Liver (tissue), 9 donors: Measurements from ENCODE around the gene PACSIN2. TPM values are rescaled to one million over a fixed set of nuclear protein-coding genes. Genes with fewer than 3 reads are reported as not detected.

Source experiments
- DNase-seq: peaks from one replicate; pipeline ENCODE4 v3.0.0-alpha.2; 2017; ENCODE audit warnings: low spot score
- H3K27ac ChIP-seq, 2 donors: one replicate each; pipeline ENCODE4 v1.7.0; 2013; ENCODE audit warnings: inconsistent platforms in 2 of 2, low read length in 2 of 2, control low read depth in 1 of 2, low read depth in 1 of 2, mild to moderate bottlenecking in 1 of 2
- H3K27me3 ChIP-seq, 4 donors: one replicate each; pipeline versions ENCODE4 v1.6.1 to v1.7.0; 2013; ENCODE audit warnings: low read length in 3 of 4, inconsistent platforms in 1 of 4, mild to moderate bottlenecking in 1 of 4, moderate library complexity in 1 of 4; ENCODE audit not compliant: control insufficient read depth in 4 of 4, insufficient read depth in 4 of 4
- H3K36me3 ChIP-seq, 4 donors: one replicate each; pipeline versions ENCODE4 v1.6.1 to v1.7.0; 2013; ENCODE audit warnings: low read length in 3 of 4, mild to moderate bottlenecking in 3 of 4, low read depth in 1 of 4, moderate library complexity in 1 of 4; ENCODE audit not compliant: control insufficient read depth in 4 of 4, insufficient read depth in 3 of 4
- H3K4me1 ChIP-seq, 4 donors: one replicate each; pipeline versions ENCODE4 v1.6.1 to v1.7.0; 2013; ENCODE audit warnings: low read length in 3 of 4, mild to moderate bottlenecking in 3 of 4, moderate library complexity in 1 of 4; ENCODE audit not compliant: control insufficient read depth in 4 of 4, insufficient read depth in 4 of 4
- H3K4me3 ChIP-seq, 3 donors: one replicate each; pipeline versions ENCODE4 v1.6.1 to v1.7.0; 2013; ENCODE audit warnings: low read length in 3 of 3, control low read depth in 1 of 3, low read depth in 1 of 3, mild to moderate bottlenecking in 1 of 3
- H3K9ac ChIP-seq, 2 donors: one replicate each; pipeline ENCODE4 v1.7.0; 2013; ENCODE audit warnings: low read length in 2 of 2, mild to moderate bottlenecking in 2 of 2, moderate library complexity in 2 of 2, control low read depth in 1 of 2, low read depth in 1 of 2
- H3K9me3 ChIP-seq, 4 donors: one replicate each; pipeline versions ENCODE4 v1.6.1 to v1.7.0; 2013; ENCODE audit warnings: low read length in 3 of 4; ENCODE audit not compliant: control insufficient read depth in 4 of 4
- EGR1 ChIP-seq, 2 donors: IDR thresholded peaks; 2 replicates each; pipeline ENCODE4 v1.6.1; 2016 to 2018; ENCODE audit warnings: antibody characterized with exemption in 2 of 2, low read depth in 2 of 2
- FOXA1 ChIP-seq: IDR thresholded peaks from 2 replicates; pipeline ENCODE4 v1.6.1; 2016; ENCODE audit warnings: antibody characterized with exemption
- FOXA2 ChIP-seq: IDR thresholded peaks from 2 replicates; pipeline ENCODE4 v1.6.1; 2016; ENCODE audit warnings: antibody characterized with exemption
- GABPA ChIP-seq, 2 donors: IDR thresholded peaks in 1 of 2; conservative IDR thresholded peaks in 1 of 2; 2 replicates each; pipeline ENCODE4 v1.6.1; 2016; ENCODE audit warnings: antibody characterized with exemption in 2 of 2, mild to moderate bottlenecking in 1 of 2, moderate library complexity in 1 of 2
- HNF4A ChIP-seq, 2 donors: conservative IDR thresholded peaks; 2 replicates each; pipeline ENCODE4 v1.6.1; 2016; ENCODE audit warnings: antibody characterized with exemption in 2 of 2, mild to moderate bottlenecking in 2 of 2
- HNF4G ChIP-seq: IDR thresholded peaks from 2 replicates; pipeline ENCODE4 v1.6.1; 2016; ENCODE audit warnings: antibody characterized with exemption
- JUND ChIP-seq, 2 donors: IDR thresholded peaks; 2 replicates each; pipeline ENCODE4 v1.6.1; 2016; ENCODE audit warnings: antibody characterized with exemption in 2 of 2
- NR2F2 ChIP-seq: IDR thresholded peaks from 2 replicates; pipeline ENCODE4 v1.6.1; 2016; ENCODE audit warnings: antibody characterized with exemption
- RAD21 ChIP-seq, 2 donors: IDR thresholded peaks; 2 replicates each; pipeline ENCODE4 v1.6.1; 2016; ENCODE audit warnings: antibody characterized with exemption in 2 of 2, mild to moderate bottlenecking in 2 of 2
- SP1 ChIP-seq: IDR thresholded peaks from 2 replicates; pipeline ENCODE4 v1.6.1; 2018; ENCODE audit warnings: antibody characterized with exemption, mild to moderate bottlenecking
- TAF1 ChIP-seq: conservative IDR thresholded peaks from 2 replicates; pipeline ENCODE4 v1.6.1; 2016; ENCODE audit warnings: antibody characterized with exemption, mild to moderate bottlenecking
- WGBS: extraction: QIAGEN DNeasy Blood & Tissue Kit; methylation state at CpG from one replicate; pipeline ENCODE4 v1.1.7; 2013; 5-methylcytosine and 5-hydroxymethylcytosine counted together
- polyA plus RNA-seq, 2 donors: library from polyadenylated mRNA; stranded (reverse) in 1 of 2; unstranded in 1 of 2; fragments of 200-250 nt in 1 of 2; fragments of >200 nt in 1 of 2; fragmentation: Nextera tagmentation in 1 of 2; extraction: Ambion mirVana in 1 of 2; gene quantifications; one replicate each; pipeline versions ENCODE4 v1.2.1 to v1.2.3, GENCODE V29; 2013 to 2015
- total RNA-seq, 2 donors: library from RNA; depleted of rRNA; stranded (reverse); fragments of >200 nt; gene quantifications; one replicate each; pipeline ENCODE4 v1.2.3, GENCODE V29; 2014
- TF ChIP-seq, protein P1 (sequence below): IDR thresholded peaks from 2 replicates; pipeline ENCODE4 v1.6.1; 2016; ENCODE audit warnings: antibody characterized with exemption
- TF ChIP-seq, protein P2 (sequence below): IDR thresholded peaks from 2 replicates; pipeline ENCODE4 v1.6.1; 2016; ENCODE audit warnings: antibody characterized with exemption
- TF ChIP-seq, protein P3 (sequence below): IDR thresholded peaks from 2 replicates; pipeline ENCODE4 v1.6.1; 2016; ENCODE audit warnings: antibody characterized with exemption
- TF ChIP-seq, protein P4 (sequence below): IDR thresholded peaks from 2 replicates; pipeline ENCODE4 v1.6.1; 2016; ENCODE audit warnings: antibody characterized with exemption, mild to moderate bottlenecking
- TF ChIP-seq, protein P5 (sequence below): fragments of 150-350 bp; IDR thresholded peaks from 2 replicates; pipeline ENCODE4 v1.5.1; 2017; ENCODE audit warnings: improper control_type of control experiment, low read depth, low read length; ENCODE audit not compliant: missing input control
- donor health status: healthy.
- donor health status: healthy.
- donor health status: healthy.
- donor health status: healthy.
- donor health status: healthy.

The PACSIN2 gene
- total and polyA plus RNA-seq, 4 donors = 9.1 to 31.4 (median 17.0) TPM

DNA sequence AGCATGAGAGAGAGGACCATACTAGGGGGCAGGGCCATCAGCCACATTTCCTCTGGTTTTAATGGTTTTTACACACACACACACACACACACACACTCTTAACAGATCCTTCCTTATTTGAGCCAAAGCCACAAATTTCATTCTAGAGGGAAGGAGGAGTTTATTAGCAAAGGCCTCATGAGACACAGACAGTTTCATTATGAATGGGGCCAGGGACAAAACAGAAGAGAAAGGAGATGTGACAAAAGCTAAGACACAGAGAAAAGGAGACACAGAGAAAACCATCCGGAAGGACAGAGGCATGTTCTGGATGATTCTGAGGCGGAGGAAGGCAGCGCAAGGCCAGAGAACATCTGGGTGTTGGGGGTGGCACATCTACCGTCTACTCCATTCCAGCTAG, 125.6 kb downstream of the PACSIN2 start:
- peak overlapping the region; percentile 45 to 47 for H3K27ac ChIP-seq
- H3K4me1 ChIP-seq = peaks cover 16 to 43% (median 35%) of the 10 kb centered on the region in 4 donors
- H3K36me3 ChIP-seq = peaks cover 0 to 10% (median 3%) of the 10 kb centered on the region in 4 donors
- no peak overlapping the region for H3K4me3 ChIP-seq
- TF ChIP-seq NR2F2 (no peak), SP1 (no peak), FOXA2 (no peak), EGR1 (IDR thresholded peaks at IDR 0.05; ENCODE audit: low read depth in 2 of 2) (no peak), TAF1 (no peak), RAD21 (IDR thresholded peaks at IDR 0.05) (peak in 1 of 2 donors; percentile 15), HNF4A (conservative IDR thresholded peaks at IDR 0.05) (no peak), JUND (IDR thresholded peaks at IDR 0.05) (peak; percentile 20 to 39), HNF4G (no peak), GABPA (IDR thresholded peaks at IDR 0.05 in 1 of 2, conservative IDR thresholded peaks at IDR 0.05 in 1 of 2) (no peak), FOXA1 (no peak)
- TF ChIP-seq, protein P1, sequence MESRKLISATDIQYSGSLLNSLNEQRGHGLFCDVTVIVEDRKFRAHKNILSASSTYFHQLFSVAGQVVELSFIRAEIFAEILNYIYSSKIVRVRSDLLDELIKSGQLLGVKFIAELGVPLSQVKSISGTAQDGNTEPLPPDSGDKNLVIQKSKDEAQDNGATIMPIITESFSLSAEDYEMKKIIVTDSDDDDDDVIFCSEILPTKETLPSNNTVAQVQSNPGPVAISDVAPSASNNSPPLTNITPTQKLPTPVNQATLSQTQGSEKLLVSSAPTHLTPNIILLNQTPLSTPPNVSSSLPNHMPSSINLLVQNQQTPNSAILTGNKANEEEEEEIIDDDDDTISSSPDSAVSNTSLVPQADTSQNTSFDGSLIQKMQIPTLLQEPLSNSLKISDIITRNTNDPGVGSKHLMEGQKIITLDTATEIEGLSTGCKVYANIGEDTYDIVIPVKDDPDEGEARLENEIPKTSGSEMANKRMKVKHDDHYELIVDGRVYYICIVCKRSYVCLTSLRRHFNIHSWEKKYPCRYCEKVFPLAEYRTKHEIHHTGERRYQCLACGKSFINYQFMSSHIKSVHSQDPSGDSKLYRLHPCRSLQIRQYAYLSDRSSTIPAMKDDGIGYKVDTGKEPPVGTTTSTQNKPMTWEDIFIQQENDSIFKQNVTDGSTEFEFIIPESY = no peak
- TF ChIP-seq, protein P2, sequence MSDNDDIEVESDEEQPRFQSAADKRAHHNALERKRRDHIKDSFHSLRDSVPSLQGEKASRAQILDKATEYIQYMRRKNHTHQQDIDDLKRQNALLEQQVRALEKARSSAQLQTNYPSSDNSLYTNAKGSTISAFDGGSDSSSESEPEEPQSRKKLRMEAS = no peak
- TF ChIP-seq, protein P3, sequence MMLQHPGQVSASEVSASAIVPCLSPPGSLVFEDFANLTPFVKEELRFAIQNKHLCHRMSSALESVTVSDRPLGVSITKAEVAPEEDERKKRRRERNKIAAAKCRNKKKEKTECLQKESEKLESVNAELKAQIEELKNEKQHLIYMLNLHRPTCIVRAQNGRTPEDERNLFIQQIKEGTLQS = no peak
- TF ChIP-seq, protein P4, sequence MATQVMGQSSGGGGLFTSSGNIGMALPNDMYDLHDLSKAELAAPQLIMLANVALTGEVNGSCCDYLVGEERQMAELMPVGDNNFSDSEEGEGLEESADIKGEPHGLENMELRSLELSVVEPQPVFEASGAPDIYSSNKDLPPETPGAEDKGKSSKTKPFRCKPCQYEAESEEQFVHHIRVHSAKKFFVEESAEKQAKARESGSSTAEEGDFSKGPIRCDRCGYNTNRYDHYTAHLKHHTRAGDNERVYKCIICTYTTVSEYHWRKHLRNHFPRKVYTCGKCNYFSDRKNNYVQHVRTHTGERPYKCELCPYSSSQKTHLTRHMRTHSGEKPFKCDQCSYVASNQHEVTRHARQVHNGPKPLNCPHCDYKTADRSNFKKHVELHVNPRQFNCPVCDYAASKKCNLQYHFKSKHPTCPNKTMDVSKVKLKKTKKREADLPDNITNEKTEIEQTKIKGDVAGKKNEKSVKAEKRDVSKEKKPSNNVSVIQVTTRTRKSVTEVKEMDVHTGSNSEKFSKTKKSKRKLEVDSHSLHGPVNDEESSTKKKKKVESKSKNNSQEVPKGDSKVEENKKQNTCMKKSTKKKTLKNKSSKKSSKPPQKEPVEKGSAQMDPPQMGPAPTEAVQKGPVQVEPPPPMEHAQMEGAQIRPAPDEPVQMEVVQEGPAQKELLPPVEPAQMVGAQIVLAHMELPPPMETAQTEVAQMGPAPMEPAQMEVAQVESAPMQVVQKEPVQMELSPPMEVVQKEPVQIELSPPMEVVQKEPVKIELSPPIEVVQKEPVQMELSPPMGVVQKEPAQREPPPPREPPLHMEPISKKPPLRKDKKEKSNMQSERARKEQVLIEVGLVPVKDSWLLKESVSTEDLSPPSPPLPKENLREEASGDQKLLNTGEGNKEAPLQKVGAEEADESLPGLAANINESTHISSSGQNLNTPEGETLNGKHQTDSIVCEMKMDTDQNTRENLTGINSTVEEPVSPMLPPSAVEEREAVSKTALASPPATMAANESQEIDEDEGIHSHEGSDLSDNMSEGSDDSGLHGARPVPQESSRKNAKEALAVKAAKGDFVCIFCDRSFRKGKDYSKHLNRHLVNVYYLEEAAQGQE = peak; percentile 9
- TF ChIP-seq, protein P5, sequence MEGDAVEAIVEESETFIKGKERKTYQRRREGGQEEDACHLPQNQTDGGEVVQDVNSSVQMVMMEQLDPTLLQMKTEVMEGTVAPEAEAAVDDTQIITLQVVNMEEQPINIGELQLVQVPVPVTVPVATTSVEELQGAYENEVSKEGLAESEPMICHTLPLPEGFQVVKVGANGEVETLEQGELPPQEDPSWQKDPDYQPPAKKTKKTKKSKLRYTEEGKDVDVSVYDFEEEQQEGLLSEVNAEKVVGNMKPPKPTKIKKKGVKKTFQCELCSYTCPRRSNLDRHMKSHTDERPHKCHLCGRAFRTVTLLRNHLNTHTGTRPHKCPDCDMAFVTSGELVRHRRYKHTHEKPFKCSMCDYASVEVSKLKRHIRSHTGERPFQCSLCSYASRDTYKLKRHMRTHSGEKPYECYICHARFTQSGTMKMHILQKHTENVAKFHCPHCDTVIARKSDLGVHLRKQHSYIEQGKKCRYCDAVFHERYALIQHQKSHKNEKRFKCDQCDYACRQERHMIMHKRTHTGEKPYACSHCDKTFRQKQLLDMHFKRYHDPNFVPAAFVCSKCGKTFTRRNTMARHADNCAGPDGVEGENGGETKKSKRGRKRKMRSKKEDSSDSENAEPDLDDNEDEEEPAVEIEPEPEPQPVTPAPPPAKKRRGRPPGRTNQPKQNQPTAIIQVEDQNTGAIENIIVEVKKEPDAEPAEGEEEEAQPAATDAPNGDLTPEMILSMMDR = no peak
- no peak overlapping the region for H3K9ac ChIP-seq
- no peak for DNase-seq
- H3K27me3 ChIP-seq = no peaks in the 10 kb centered on the region
- WGBS = 89% methylated on average over 4 of the region's 4 CpGs
- no peaks in the 10 kb centered on the region for H3K9me3 ChIP-seq
